ENCODE data around the gene KRT14. TPM values are rescaled to one million over a fixed set of nuclear protein-coding genes. Genes with fewer than 3 reads are reported as not detected.
"Not testable (repeated sequence)": the region's sequence is repeated elsewhere in the genome, so short reads cannot be mapped to it uniquely, and the experiment has no call there.

Gene KRT14
- total RNA-seq, 1 donor from 2014 or later, result not detected

GRCh38 chr17:41548844-41549595 is 37.7 kb downstream of the KRT14 start:
- DNase-seq (ENCODE audit: low read depth), result peak; percentile 83

- peak; percentile 92 for DNase-seq (ENCODE audit: low read depth)
Measured at GRCh38 chr17:41547921-41548843, 38.5 kb downstream of the KRT14 start.

- DNase-seq (ENCODE audit: low read depth), result no peak
Measured at GRCh38 chr17:41547378-41547841, 39.3 kb downstream of the KRT14 start.

GRCh38 chr17:41546819-41547218 is 39.9 kb downstream of the KRT14 start:
- no peak for DNase-seq (ENCODE audit: low read depth)

GRCh38 chr17:41545829-41546410 is 40.8 kb downstream of the KRT14 start:
- no peak for DNase-seq (ENCODE audit: low read depth)

- no peak for DNase-seq (ENCODE audit: low read depth)
Measured at GRCh38 chr17:41544935-41545334, 41.8 kb downstream of the KRT14 start.

GRCh38 chr17:41544491-41544892 is 42.2 kb downstream of the KRT14 start:
- DNase-seq (ENCODE audit: low read depth), result no peak

GRCh38 chr17:41542786-41543185 is 43.9 kb downstream of the KRT14 start:
- not testable (repeated sequence) for DNase-seq (ENCODE audit: low read depth)

- no peak for DNase-seq (ENCODE audit: low read depth)
Measured at GRCh38 chr17:41542357-41542756, 44.3 kb downstream of the KRT14 start.

GRCh38 chr17:41540921-41541625 is 45.6 kb downstream of the KRT14 start:
- DNase-seq (ENCODE audit: low read depth), result no peak

GRCh38 chr17:41539979-41540701 is 46.6 kb downstream of the KRT14 start:
- DNase-seq (ENCODE audit: low read depth), result no peak

GRCh38 chr17:41539071-41539492 is 47.6 kb downstream of the KRT14 start:
- no peak for DNase-seq (ENCODE audit: low read depth)

GRCh38 chr17:41538565-41538991 is 48.1 kb downstream of the KRT14 start:
- peak; percentile 33 for DNase-seq (ENCODE audit: low read depth)

- no peak for DNase-seq (ENCODE audit: low read depth)
Measured at GRCh38 chr17:41537990-41538389, 48.7 kb downstream of the KRT14 start.

- DNase-seq (ENCODE audit: low read depth), result no peak
Measured at GRCh38 chr17:41537614-41537954, 49.1 kb downstream of the KRT14 start.

- no peak for DNase-seq (ENCODE audit: low read depth)
Measured at GRCh38 chr17:41536741-41537613, 49.7 kb downstream of the KRT14 start.

GRCh38 chr17:41535764-41536481 is 50.8 kb downstream of the KRT14 start:
- DNase-seq (ENCODE audit: low read depth), result no peak

- DNase-seq (ENCODE audit: low read depth), result no peak
Measured at GRCh38 chr17:41534899-41535546, 51.7 kb downstream of the KRT14 start.
